Naive thymus-derived CD4-positive, alpha-beta T cell (primary cell): ENCODE results near the gene OR13J1. TPM values are rescaled to one million over a fixed set of nuclear protein-coding genes. Genes with fewer than 3 reads are reported as not detected.

Experiments used
- polyA plus RNA-seq, 2 donors: library from polyadenylated mRNA; unstranded; fragments of 300-500 nt; fragmentation: Illumina TruSeq; gene quantifications; one replicate each; pipeline ENCODE4 v1.2.3, GENCODE V29; 2021
- total RNA-seq, 6 experiments: library from RNA in 5 of 6; stranded (reverse) in 5 of 6; gene quantifications; 1 replicate in 5 of 6; 2 replicates in 1 of 6; pipeline ENCODE4 v1.2.3 and lab custom pipeline; 2021 to 2026

Gene OR13J1
- total and polyA plus RNA-seq, 7 experiments from 2014 or later = not detected

Other genes with a start within 250 kb of the OR13J1 start
- gene SIT1, start 219.5 kb downstream of the OR13J1 start, total RNA-seq = 100 to 1,000 TPM in 1 of 5 experiments, 10 to 100 TPM in 4; 16.9 to 225 (median 45.6) TPM
- gene SIT1, start 219.5 kb downstream of the OR13J1 start, polyA plus RNA-seq = 100 to 1,000 TPM in 1 of 2 donors, 10 to 100 TPM in 1; 97.4 to 162 TPM
- over 10,000 TPM in 1 of 5 experiments, 1,000 to 10,000 TPM in 4; 5,750 to 11,273 (median 9,225) TPM for gene RMRP, start 212.4 kb downstream of the OR13J1 start, total RNA-seq
- gene RMRP, start 212.4 kb downstream of the OR13J1 start, polyA plus RNA-seq = 10 to 100 TPM in 1 of 2 donors, not detected in 1; 49.2 TPM
- 10 to 100 TPM; 12.0 to 37.4 (median 16.4) TPM for gene CCDC107, start 212.1 kb downstream of the OR13J1 start, total RNA-seq
- gene CCDC107, start 212.1 kb downstream of the OR13J1 start, polyA plus RNA-seq = 10 to 100 TPM; 49.1 to 65.7 TPM
- 10 to 100 TPM in 1 of 5 experiments, 1 to 10 TPM in 1, under 1 TPM in 1, not detected in 2; 0.11 to 10.4 (median 1.0) TPM for gene ARHGEF39, start 205.2 kb downstream of the OR13J1 start, total RNA-seq
- under 1 TPM; 0.12 to 0.44 TPM for gene ARHGEF39, start 205.2 kb downstream of the OR13J1 start, polyA plus RNA-seq
- under 1 TPM in 1 of 5 experiments, not detected in 4; 0.36 TPM for gene CA9, start 196.5 kb downstream of the OR13J1 start, total RNA-seq
- gene CA9, start 196.5 kb downstream of the OR13J1 start, polyA plus RNA-seq = not detected
- gene TPM2, start 180.5 kb downstream of the OR13J1 start, total RNA-seq = 100 to 1,000 TPM in 2 of 5 experiments, 10 to 100 TPM in 3; 15.0 to 136 (median 47.6) TPM
- under 1 TPM in 1 of 2 donors, not detected in 1; 0.87 TPM for gene TPM2, start 180.5 kb downstream of the OR13J1 start, polyA plus RNA-seq
- 100 to 1,000 TPM; 191 to 369 (median 241) TPM for gene TLN1, start 138.2 kb downstream of the OR13J1 start, total RNA-seq
- gene TLN1, start 138.2 kb downstream of the OR13J1 start, polyA plus RNA-seq = 100 to 1,000 TPM in 1 of 2 donors, 10 to 100 TPM in 1; 33.8 to 112 TPM
- gene CREB3, start 137.7 kb downstream of the OR13J1 start, total RNA-seq = 10 to 100 TPM; 13.4 to 22.1 (median 20.9) TPM
- gene CREB3, start 137.7 kb downstream of the OR13J1 start, polyA plus RNA-seq = 10 to 100 TPM; 33.2 to 40.2 TPM
- gene GBA2, start 121.2 kb downstream of the OR13J1 start, total RNA-seq = 10 to 100 TPM; 22.7 to 55.4 (median 49.9) TPM
- 10 to 100 TPM; 18.0 to 24.3 TPM for gene GBA2, start 121.2 kb downstream of the OR13J1 start, polyA plus RNA-seq
- 10 to 100 TPM; 21.2 to 28.8 (median 23.3) TPM for gene RGP1, start 121.1 kb downstream of the OR13J1 start, total RNA-seq
- gene RGP1, start 121.1 kb downstream of the OR13J1 start, polyA plus RNA-seq = 1 to 10 TPM; 8.8 to 9.1 TPM
- under 1 TPM in 3 of 5 experiments, not detected in 2; 0.48 to 0.84 (median 0.61) TPM for gene MSMP, start 116.1 kb downstream of the OR13J1 start, total RNA-seq
- not detected for gene MSMP, start 116.1 kb downstream of the OR13J1 start, polyA plus RNA-seq
- gene NPR2, start 78.8 kb downstream of the OR13J1 start, total RNA-seq = 10 to 100 TPM in 3 of 5 experiments, 1 to 10 TPM in 2; 3.1 to 22.2 (median 11.2) TPM
- 1 to 10 TPM; 1.0 to 1.2 TPM for gene NPR2, start 78.8 kb downstream of the OR13J1 start, polyA plus RNA-seq
- 1 to 10 TPM; 2.1 to 9.1 (median 3.2) TPM for gene SPAG8, start 58.1 kb downstream of the OR13J1 start, total RNA-seq
- gene SPAG8, start 58.1 kb downstream of the OR13J1 start, polyA plus RNA-seq = 1 to 10 TPM; 1.2 to 1.9 TPM
- 10 to 100 TPM; 14.3 to 50.7 (median 22.2) TPM for gene HINT2, start 55.4 kb downstream of the OR13J1 start, total RNA-seq
- gene HINT2, start 55.4 kb downstream of the OR13J1 start, polyA plus RNA-seq = 10 to 100 TPM; 63.5 to 74.5 TPM
- under 1 TPM in 1 of 5 experiments, not detected in 4; 0.32 TPM for gene FAM221B, start 41.7 kb downstream of the OR13J1 start, total RNA-seq
- not detected for gene FAM221B, start 41.7 kb downstream of the OR13J1 start, polyA plus RNA-seq
- gene TMEM8B, start 41.2 kb downstream of the OR13J1 start, total RNA-seq = 10 to 100 TPM in 4 of 5 experiments, 1 to 10 TPM in 1; 3.9 to 11.6 (median 10.6) TPM
- 1 to 10 TPM; 3.0 to 3.5 TPM for gene TMEM8B, start 41.2 kb downstream of the OR13J1 start, polyA plus RNA-seq
- not detected for gene HRCT1, start 35.8 kb upstream of the OR13J1 start, total RNA-seq
- gene HRCT1, start 35.8 kb upstream of the OR13J1 start, polyA plus RNA-seq = not detected
- gene SPAAR, start 39.1 kb upstream of the OR13J1 start, total RNA-seq = not detected
- not detected for gene SPAAR, start 39.1 kb upstream of the OR13J1 start, polyA plus RNA-seq
- not detected for gene OR2S2, start 87.8 kb upstream of the OR13J1 start, total RNA-seq
- gene OR2S2, start 87.8 kb upstream of the OR13J1 start, polyA plus RNA-seq = not detected
- 10 to 100 TPM in 3 of 5 experiments, 1 to 10 TPM in 2; 7.4 to 16.7 (median 13.3) TPM for gene RECK, start 166.5 kb upstream of the OR13J1 start, total RNA-seq
- 10 to 100 TPM; 23.7 to 26.2 TPM for gene RECK, start 166.5 kb upstream of the OR13J1 start, polyA plus RNA-seq